HG02588 (cell line): ENCODE results near the gene PIK3R3.

Experiments
- ATAC-seq: cut with Tn5 transposase; IDR thresholded peaks from one replicate; pipeline ENCODE4 v1.9.1; 2021; ENCODE audit warnings: mild to moderate bottlenecking, moderate library complexity; ENCODE audit not compliant: unreplicated experiment

Gene PIK3R3

DNA sequence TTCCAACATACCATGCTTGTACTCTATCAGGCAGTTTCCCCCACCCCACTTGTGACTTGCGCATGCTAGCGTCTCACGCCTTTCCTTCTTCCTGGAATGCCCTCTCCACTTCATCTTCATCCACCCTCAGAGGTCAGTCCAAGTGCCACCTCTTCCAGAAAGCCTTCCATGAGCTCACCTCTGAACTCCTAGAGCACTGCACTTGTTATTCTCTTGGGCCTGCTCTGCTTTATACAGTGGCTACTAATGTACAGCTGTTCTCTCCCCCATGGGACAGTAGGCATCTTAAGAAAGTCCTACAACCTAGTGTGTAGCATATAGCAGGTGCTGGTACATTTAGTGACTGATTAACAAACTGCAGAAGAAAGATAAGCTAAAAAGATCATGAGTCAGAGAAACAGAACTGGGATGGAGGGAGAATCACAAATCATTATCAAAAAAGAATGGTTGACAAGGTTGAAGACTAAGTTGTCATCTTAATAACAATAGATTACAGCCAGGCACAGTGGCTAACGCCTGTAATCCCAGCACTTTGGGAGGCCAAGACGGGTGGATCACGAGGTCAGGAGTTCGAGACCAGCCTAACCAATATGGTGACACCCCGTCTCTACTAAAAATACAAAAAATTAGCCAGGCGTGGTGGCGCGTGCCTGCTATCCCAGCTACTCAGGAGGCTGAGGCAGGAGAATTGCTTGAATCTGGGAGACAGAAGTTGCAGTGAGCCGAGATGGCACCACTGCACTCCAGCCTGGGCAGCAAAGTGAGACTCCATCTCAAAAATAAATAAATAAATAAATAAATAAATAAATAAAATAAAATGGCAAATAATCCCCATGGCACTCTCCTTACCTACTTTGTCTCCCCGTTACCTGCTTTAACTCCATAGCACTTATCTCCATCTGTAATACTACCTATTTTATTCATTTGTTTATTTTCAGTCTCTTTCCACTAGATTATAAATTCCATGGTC lies 26.2 kb upstream of the PIK3R3 start:
- ATAC-seq, result peak; percentile 73

DNA sequence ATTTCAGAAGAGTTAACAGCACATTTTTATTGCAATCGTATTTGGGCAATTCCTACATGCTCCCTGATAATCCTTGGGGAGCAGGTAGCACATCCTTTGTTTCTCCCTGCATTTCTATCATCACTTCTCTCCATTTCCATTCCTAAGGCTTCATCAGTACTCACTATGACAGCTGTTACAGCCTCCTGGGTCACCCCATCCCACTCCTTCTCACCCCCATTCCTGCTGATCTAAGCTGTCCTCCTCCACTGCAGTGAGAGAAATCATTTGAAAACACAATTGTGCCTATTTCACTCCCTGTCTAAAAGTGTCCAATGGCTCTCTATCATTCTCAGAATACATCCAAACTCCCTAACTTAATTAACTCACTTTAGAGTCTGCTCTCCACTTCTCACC lies 25.5 kb upstream of the PIK3R3 start:
- ATAC-seq, result no peak

DNA sequence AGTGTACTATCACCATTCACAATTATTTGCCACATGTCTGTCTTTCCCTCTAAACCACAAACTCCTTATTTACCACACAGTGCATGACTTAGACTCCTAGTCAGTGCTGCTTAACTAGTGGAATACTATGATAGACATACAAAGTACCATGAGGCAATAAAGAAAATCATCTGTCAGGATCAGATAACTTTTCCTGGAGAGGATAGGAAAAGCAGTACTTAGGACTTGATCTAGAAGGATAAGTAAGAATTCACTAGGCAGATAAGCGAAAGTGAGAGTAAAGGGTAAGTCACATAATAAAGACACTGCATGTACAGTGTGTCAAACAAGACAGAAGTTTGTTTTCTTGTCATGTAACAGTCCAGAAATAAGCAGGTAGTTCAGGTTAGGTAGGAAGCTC lies 21.3 kb upstream of the PIK3R3 start:
- no peak for ATAC-seq

DNA sequence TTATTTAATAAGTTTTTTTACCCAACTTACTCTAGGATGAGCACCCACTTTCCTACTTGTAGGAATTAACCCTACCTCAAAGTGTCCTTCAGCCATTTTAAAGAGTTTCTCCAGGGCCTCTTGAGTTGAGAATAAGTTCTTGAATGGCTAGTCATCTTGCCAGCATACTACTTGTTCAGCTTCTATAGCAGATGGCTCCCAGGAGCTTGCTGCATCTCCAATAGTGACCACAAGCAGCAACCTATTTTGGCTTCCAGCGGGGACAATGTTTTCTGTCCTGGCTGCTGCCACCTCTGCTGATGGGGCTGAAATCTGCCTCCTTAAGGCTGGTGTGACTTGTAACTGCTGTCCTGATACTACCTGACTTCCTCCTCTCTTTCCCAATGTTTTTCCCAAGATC lies 20.8 kb upstream of the PIK3R3 start:
- ATAC-seq, result no peak

DNA sequence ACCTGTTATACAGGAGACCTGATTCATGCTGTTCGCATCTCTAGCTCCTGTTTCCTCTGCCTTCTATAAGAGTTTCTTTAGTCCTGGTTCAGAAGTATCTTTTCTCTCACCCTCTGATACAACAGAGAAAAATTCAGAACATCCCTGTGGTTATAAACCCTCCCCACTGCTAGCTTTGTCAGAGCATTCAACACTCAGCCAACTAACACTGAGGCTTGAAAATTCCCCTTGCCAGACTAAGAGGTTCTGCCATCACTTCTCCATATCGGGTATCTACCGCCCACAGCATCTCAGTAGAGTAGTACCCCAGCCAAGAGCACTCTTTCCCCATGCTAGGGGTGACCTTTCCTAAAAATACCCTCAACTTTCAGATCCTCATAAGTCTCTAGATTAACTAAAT lies 19.6 kb upstream of the PIK3R3 start:
- no peak for ATAC-seq

DNA sequence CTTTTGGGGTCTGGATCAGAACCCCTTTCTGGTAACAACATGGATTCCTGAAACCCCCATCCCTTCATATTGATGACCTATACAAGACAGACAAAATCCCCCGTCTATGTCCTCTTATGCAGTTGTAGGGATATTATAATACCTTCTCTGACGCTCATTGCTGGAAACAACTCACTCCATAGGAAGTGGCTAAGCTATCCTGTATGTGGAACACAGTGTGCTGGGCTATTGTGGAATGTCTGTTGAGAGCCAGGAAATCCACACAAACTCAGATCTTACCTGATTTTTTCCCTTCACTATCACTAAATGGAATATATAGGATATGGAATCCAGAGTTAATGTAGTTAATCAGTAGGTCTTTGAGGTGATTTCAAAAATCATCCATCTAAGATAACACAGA lies 17.7 kb upstream of the PIK3R3 start:
- ATAC-seq, result no peak

DNA sequence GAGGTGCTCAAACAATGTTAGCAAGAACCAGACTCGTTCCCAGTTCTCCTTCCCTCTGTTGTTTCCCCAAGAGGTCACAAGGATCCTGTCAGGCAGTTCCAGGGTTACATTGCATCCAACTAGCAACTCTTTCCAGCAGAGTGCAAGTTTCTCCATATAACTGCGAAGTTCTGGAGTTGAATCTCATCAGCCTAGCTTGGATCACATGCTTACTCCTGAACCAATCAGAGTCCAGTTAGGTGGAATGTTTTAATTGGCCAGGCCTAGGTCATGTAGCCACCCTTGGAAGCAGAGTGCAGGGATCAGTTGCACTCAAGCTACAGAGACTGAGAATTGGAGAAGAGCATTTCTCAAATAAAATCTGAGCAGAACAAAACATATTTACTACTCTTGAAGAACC lies 15.9 kb upstream of the PIK3R3 start:
- ATAC-seq, result no peak

DNA sequence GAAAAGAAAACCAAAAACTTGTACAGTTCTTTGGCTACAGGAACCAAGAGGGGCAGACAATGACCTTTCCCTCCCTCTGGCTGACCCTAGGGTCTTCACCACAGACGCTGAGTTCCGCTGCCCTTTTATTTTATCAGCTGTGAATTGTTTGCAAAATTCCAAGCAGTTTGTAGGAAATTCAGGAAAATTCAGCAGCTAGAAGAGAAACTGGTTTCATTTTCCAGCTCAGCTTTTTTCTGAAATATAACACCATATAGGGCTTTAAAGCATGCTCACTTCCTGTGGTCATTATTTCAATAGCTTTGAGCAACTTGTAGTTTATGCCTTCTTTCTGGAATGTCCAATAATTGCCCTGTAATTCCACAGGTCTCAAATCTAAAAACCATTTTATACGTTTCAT lies 5.5 kb upstream of the PIK3R3 start:
- ATAC-seq, result no peak

DNA sequence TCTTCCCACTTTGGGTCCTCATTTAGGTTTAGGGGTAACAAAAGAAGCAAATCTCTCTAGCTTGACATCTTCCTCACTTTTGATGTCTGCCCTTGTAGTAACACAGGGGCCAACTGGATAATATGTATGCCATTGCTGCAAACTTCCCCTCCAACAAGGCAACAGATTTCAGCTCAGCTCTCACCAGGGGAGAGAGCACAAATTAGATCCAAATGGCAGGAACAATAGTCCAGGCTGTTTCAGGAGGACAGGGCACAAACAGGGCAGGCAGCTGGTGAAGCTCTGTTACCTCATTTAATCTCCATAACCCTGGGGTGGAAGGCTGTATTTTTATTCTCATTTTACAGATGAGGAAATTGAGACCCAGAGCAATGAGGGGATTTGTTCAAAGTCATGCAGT lies 4.3 kb upstream of the PIK3R3 start:
- ATAC-seq, result no peak

DNA sequence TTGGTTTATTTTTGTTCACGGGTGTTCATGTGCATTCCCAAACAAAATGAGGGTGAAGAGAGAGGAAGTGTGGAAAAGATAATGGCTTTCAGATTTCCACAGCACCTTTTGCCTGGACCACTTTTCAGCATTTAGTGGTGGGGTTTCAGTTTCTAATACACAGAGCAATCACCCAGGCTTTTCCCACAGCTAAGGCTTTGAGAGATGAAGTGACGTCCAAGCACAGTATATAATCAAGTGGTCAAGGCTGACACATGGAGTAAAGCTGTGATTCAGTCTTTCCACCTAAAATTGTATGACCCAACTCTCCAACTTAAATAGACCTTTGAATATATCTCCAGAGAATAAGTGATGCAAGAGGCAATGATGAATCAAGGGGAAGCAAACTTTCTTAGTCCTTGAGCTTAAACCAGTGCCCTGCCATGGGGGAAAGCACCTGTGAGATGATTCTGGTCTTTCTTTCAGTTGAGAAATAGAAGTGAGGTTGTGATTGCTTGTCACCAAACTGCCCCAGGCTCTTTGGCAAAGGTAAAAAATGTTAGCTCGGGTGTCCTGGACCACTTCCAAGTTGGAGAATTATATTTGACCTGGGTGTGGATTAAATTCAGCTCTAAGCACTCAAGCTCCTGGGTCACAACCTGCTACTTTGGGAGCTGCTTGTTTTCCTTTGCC lies 2.4 kb upstream of the PIK3R3 start:
- no peak for ATAC-seq

DNA sequence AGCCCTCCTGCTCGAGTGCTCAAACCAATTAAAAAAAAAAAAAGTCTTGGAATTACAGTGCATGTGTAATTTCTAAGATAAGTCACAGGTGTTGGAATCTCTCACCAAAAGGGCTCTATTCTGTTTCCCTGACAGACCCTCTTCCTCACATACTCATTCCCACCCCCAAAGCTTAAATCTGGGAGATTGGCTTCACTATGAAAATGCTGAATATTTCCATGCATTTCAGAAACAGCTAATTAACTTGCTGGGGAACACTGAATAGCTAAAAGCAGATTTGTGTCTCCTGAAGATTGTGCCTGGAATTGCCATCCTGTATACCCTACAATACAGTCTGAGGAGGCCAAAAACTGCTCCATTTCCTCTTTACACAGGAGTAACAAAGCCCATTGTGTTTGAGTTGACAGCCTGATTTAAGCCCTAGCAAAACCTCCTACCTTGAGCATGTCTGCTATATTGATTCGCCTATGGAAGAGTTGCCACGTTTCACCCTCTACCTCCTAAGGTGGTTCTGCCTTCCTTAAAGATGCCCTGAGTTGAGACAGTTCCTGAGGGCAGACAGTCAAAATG lies 1.4 kb upstream of the PIK3R3 start:
- ATAC-seq, result no peak

DNA sequence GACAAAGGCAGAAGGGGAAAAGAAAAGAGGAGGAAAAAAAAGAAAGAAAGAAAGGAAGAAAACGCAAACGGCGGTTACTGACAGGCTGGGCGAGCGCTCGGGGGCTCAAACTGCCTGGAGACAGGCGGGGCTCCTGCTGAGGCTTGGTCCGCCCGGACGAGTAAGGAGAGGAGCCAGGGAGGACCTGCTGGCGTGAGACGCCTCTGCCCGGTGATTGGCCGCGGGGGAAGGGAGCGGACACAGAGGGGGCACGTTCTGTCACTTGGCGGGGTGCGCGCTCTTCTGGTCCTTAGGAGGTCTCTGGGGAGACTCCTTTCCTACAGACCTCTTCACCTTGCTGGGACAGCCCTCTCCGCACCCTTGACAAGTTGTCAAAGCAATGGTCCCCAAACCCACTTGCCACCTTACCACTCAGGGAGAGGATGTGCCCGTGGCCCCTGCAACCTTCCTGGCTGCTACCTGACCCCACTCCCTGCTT lies 791 bp upstream of the PIK3R3 start:
- ATAC-seq, result peak; percentile 42

DNA sequence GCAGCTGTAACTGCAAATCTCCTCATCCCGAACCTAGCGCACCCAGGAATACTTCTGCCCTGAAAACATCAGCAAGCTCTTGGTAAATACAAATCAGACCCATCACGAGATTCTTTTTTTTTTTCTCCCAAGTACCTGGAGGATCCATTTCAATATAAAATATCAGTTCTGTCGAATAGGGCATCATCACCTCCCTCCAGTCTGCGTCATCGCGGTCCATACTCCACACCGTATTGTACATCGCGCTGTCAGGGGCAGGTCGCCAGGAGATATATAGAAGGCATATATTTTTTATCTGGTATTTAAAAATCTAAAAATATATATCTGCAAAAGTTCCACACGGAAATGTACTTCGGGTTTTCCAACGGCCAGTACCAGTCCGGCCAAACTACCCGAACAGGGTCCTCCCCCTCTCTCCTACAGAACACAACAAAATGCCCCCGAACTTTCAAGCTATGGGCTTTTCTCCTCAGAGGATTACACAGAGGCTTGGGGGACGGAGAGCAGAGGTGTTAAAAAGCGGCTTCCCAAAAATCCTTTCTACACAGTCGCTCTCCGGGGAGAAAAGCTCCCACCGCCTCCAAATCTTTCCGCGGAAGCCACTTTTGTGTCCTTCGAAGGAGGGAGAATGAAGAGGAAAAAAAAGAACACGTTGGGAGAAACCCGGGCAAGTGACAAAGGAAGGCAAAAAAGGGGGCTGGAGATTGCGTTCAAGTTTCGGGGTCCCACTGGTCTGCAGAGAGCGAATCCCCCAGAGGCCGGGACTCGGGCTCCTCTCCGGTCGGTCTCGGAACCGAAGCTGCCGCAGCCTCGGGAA lies 509 bp downstream of the PIK3R3 start:
- ATAC-seq, result no peak

DNA sequence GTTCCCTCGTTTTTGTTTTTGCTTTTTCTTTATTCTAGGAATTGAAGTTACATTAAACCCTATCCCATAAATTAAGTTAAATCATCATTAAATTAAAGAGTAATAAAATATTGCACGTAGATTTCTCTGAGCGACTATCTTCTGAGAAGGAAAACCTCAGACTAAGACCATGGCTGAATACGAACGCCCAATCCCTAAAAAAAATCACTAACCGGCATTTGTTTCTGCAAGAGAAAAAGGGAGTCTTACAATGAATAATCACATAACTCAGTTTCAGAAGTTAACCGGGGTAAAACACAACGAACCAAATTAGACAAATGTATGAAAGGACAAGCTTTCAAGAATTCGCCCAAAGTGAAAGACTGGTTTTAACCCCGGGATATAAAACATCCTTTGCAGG lies 1.3 kb downstream of the PIK3R3 start:
- no peak for ATAC-seq

DNA sequence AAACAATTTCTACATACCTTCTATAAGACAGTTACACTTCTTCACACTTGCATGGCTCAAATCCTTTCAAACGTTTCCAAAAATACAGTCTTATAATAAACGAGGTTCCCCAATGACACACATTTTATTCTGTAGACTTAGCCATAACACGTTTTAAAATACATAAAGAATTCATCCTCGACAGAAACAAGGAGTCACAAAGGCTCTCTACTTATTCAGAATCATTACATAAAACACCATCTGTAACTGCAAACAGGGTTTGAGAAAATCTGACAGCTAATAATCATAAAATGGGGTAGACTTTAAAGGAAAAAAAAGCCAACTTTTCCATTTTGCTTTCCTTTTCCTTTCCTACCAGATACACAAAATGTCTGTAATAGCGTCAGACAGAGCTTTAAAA lies 1.8 kb downstream of the PIK3R3 start:
- no peak for ATAC-seq

DNA sequence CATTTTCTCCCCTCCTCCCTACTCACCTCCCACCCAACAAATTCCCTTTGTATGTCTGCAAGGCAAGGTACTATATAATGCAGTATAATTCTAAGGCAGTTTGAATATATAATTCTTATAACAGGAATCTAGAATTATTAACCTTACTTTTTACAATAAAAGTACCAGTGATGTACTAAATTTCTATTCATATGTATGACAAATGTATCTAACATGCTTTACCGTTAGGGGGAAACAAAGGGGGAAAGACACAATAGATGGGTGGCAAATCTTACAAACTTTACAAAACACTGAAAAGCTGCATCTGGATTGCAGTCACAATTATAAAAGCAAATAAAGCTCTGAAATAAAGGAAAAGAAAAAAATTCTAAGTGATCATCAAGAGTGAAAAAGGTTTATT lies 2.3 kb downstream of the PIK3R3 start:
- no peak for ATAC-seq

DNA sequence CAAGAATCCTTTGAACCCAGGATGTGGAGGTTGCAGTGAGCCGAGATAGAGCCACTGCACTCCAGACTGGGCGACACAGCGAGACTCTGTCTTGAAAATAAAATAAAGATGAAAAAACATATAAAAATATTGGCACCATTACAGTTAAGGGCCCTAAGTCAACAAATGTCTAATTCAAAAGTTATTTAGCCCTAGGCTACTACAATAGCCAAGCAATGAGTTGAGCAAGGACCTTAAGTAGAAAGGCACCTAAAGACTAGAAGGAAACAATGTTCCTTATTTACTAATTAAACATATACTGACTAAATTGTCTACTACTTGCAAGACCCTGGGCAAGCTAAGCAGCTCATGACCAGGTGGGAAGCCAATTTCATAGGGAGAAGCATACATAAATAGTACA lies 4.1 kb downstream of the PIK3R3 start:
- no peak for ATAC-seq

DNA sequence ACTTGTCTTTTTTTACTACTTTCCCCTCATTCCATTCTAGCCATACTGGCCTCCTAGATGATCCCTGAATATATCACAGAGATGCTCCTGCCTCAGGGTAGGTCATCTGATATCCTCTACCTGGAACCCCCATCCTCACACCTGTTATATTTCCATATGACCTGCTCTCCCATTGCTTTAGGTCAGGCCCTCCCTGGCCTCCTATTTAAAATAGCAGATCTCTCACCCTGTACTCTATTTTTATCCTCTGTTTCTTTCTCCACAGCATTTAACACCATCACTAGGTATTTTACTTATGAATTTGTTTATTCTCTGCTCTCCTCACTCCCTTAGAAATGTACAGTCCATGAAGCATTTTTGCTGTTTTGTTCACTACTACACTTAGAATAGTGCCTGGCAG lies 13.6 kb downstream of the PIK3R3 start:
- no peak for ATAC-seq

DNA sequence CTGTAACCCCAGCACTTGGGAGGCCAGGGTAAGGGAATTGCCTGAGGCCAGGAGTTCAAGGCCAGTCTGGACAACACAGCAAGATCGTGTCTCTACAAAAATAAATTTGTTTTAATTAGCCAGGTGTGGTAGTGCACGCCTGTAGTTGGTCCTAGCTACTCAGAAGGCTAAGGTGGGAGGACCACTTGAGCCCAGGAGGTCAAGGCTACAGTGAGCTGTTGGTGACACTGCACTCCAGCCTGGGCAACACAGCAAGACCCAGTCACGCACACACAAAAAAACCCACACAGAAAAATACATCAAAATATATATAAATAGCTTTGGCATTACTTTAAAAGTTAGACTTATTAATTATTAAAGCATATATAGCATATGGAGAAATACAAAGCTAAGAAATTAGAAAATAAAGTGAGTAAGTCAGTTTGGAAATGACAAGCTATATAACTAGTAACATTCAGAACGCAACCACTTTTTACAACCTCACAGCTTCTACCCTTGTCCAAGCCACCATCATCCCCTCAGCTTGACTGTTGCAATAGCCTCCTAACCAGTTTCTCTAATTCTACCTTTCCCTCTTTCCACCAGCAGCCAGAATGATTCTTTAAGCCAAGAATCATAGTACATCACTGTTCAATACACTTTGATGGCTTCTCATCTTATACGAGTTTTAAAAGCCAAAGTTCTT lies 14.5 kb downstream of the PIK3R3 start:
- no peak for ATAC-seq

DNA sequence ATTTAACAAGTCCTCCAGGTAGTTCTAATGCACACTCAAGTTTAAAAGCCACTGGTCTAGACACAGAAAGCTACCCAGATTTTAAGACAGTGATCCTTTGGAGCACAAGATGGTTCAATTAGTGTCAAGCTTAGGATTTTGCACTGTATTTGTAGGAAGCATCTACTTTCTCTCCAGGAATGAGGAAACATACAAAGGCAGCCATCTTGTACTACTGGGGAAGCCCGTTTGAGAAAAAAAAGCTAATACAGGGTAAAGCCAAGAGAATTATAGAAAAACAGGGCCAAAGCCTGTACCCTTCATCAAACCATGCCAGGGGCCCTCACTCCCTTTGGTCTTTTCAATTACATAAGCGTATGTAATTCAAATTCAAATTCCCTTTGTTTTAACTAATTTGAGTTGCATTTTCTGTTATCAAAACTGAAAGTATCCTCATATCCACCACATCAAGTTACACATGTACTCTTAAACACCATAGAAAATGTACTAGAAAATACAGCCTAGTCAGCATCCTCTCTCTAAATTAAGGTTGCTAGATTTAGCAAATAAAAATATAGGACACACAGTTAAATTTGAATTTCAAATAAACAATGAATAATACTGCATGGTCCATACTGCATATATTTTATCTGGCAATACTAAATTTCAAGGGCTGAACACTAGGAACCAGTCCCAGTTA lies 17.4 kb downstream of the PIK3R3 start:
- no peak for ATAC-seq
